Activated T-cell treated with anti-CD3 and anti-CD28 coated beads for 1 hour (primary cell): ENCODE results near the gene SNX12.

Source experiments
- DNase-seq: peaks from one replicate; pipeline ENCODE4 v3.0.0-alpha.2; 2020; ENCODE audit warnings: low read depth

The SNX12 gene

GRCh38 chrX:71068044-71068918 lies at the start of gene SNX12:
TSS of gene SNX12 (minus strand) at chrX:71068334. CDS start at chrX:71068306, 28 bp downstream.
- peak; percentile 73 for DNase-seq

- no peak for DNase-seq
These were observed 49.2 kb upstream of the SNX12 start for GRCh38 chrX:71117358-71117757.

GRCh38 chrX:71111921-71112431 lies 43.8 kb upstream of the SNX12 start:
- DNase-seq = no peak

GRCh38 chrX:71111141-71111843 lies 43.2 kb upstream of the SNX12 start, which contains the start of gene IL2RG:
TSS of gene IL2RG (minus strand) at chrX:71111577. CDS start at chrX:71111539, 38 bp downstream.
- DNase-seq = peak; percentile 56

- no peak for DNase-seq
These were observed 40.9 kb upstream of the SNX12 start for GRCh38 chrX:71109051-71109450.

GRCh38 chrX:71107762-71108360 lies 39.7 kb upstream of the SNX12 start:
- DNase-seq = no peak

GRCh38 chrX:71107245-71107644 lies 39.1 kb upstream of the SNX12 start:
- DNase-seq = no peak

- DNase-seq = no peak
These were observed 38.3 kb upstream of the SNX12 start, which contains the start of gene CXorf65 for GRCh38 chrX:71106427-71106826. TSS of gene CXorf65 (minus strand) at chrX:71106740. CDS start at chrX:71106556, 184 bp downstream.

GRCh38 chrX:71105628-71106027 lies 37.5 kb upstream of the SNX12 start:
- DNase-seq = no peak

- DNase-seq = peak; percentile 37
These were observed 35.2 kb upstream of the SNX12 start for GRCh38 chrX:71103110-71103983.

GRCh38 chrX:71102292-71102691 lies 34.2 kb upstream of the SNX12 start:
- no peak for DNase-seq

GRCh38 chrX:71100581-71101505 lies 32.7 kb upstream of the SNX12 start:
- no peak for DNase-seq

- DNase-seq = no peak
These were observed 31.6 kb upstream of the SNX12 start for GRCh38 chrX:71099736-71100135.

- no peak for DNase-seq
These were observed 30.9 kb upstream of the SNX12 start for GRCh38 chrX:71098951-71099506.

GRCh38 chrX:71098302-71098701 lies 30.2 kb upstream of the SNX12 start:
- DNase-seq = peak; percentile 80

GRCh38 chrX:71096760-71097032 lies 28.6 kb upstream of the SNX12 start:
- no peak for DNase-seq

GRCh38 chrX:71095981-71096759 lies 28.0 kb upstream of the SNX12 start:
- DNase-seq = no peak

GRCh38 chrX:71095555-71095980 lies 27.4 kb upstream of the SNX12 start, which contains the start of gene FOXO4:
TSS of gene FOXO4 (plus strand) at chrX:71095851. CDS start at chrX:71096529, 678 bp downstream.
- DNase-seq = peak; percentile 78

- no peak for DNase-seq
These were observed 26.9 kb upstream of the SNX12 start for GRCh38 chrX:71095033-71095432.
